ENCODE results near the gene PSEN2. TPM values are rescaled to one million over a fixed set of nuclear protein-coding genes. Genes with fewer than 3 reads are reported as not detected.

The PSEN2 gene
- total RNA-seq, 1 experiment from 2014 or later = 17.4 TPM

GRCh38 chr1:226823643-226824042 is 46.8 kb upstream of the PSEN2 start:
- Histone ChIP-seq H3K23me2 (ENCODE audit: insufficient read length, low read depth, low read length, poor library complexity, severe bottlenecking) (no peaks in the 10 kb centered on the region), H2BK20ac (ENCODE audit: low read depth, low read length, poor library complexity, severe bottlenecking) (no peak overlapping the region), H3K56ac (ENCODE audit: insufficient read length, low read depth, low read length) (no peak overlapping the region), H4K5ac (ENCODE audit: insufficient read length, low read depth, low read length) (no peak overlapping the region), H3K9me3 (ENCODE audit: control insufficient read depth, low read depth, low read length) (no peaks in the 10 kb centered on the region), H3K79me1 (ENCODE audit: insufficient read depth, low read depth, low read length, poor library complexity, severe bottlenecking) (no peaks in the 10 kb centered on the region), H2BK120ac (ENCODE audit: low read depth, low read length, poor library complexity, severe bottlenecking) (no peak overlapping the region), H3K27ac (ENCODE audit: insufficient read length, low read depth, low read length) (no peak overlapping the region), H2BK15ac (ENCODE audit: low read depth, low read length) (no peak overlapping the region), H3T11ph (ENCODE audit: low read length) (no peak overlapping the region), H3K18ac (ENCODE audit: insufficient read length, low read depth, low read length) (no peak overlapping the region), H2AFZ (ENCODE audit: low read length) (no peak overlapping the region), H3K9ac (ENCODE audit: extremely low read depth, insufficient read length, low read length) (no peak overlapping the region), H3K14ac (ENCODE audit: insufficient read depth, low read length) (no peak overlapping the region), H3K23ac (ENCODE audit: insufficient read length, low read depth, low read length) (no peak overlapping the region), H3K27me3 (ENCODE audit: insufficient read depth, low read length) (no peaks in the 10 kb centered on the region), H3K4me2 (ENCODE audit: insufficient read depth, insufficient read length, low read length) (no peak overlapping the region), H2AK5ac (ENCODE audit: insufficient read length, low read length) (no peak overlapping the region), H4K8ac (replicated peaks; ENCODE audit: insufficient read length, low read depth, low read length) (no peak overlapping the region), H2BK5ac (ENCODE audit: insufficient read length, low read length) (no peak overlapping the region), H4K91ac (ENCODE audit: insufficient read length, low read depth, low read length) (no peak overlapping the region), H2BK12ac (ENCODE audit: insufficient read length, low read depth, low read length) (no peak overlapping the region), H3K79me2 (ENCODE audit: insufficient read depth, low read length) (no peaks in the 10 kb centered on the region), H4K20me1 (ENCODE audit: control insufficient read depth, insufficient read depth, insufficient read length) (no peaks in the 10 kb centered on the region), H3K4me1 (ENCODE audit: insufficient read depth, low read length) (no peaks in the 10 kb centered on the region), H3K4ac (ENCODE audit: low read depth, low read length) (no peak overlapping the region)
- peaks cover 4% of the 10 kb centered on the region in 2 experiments; a peak in 3 of 5 replicates for H3K9me3 Mint-ChIP-seq
- no peak overlapping the region for H3K4me3 Mint-ChIP-seq
- TF ChIP-seq CTCF (conservative IDR thresholded peaks at IDR 0.05) = no peak
- 0 out of 7 replicates have a peak, but pooled peaks cover 0 to 3% (median 0%) of the 10 kb centered on the region in 3 experiments for H3K36me3 Mint-ChIP-seq (ENCODE audit: insufficient read depth in 1 of 3, low read depth in 3 of 3)
- peaks cover 9 to 17% of the 10 kb centered on the region in 2 experiments for H3K4me1 Mint-ChIP-seq
- peaks cover 9% of the 10 kb centered on the region for H3K27me3 Mint-ChIP-seq (ENCODE audit: low read depth)
- no peak for DNase-seq
- no CpG with 5 or more reads among the region's 5 CpGs for WGBS (ENCODE audit: extremely low coverage, insufficient read length, low lambda C conversion rate)
- H3K27ac Mint-ChIP-seq = no peak overlapping the region
